Bronchial epithelial cell (primary cell): ENCODE data around the gene ITGA5. TPM values are rescaled to one million over a fixed set of nuclear protein-coding genes. Genes with fewer than 3 reads are reported as not detected.

ENCODE experiments used
- DNase-seq: peaks from one replicate; pipeline ENCODE4 v3.0.0-alpha.2; 2010; ENCODE audit warnings: low read depth
- FAIRE-seq: peaks from 2 replicates; lab custom pipeline; 2011; peaks lifted over from hg19 to GRCh38; lab: Jason Lieb, UNC
- H3K27me3 ChIP-seq: 2 replicates; pipeline ENCODE4 v1.5.1; 2011; ENCODE audit warnings: low read length; ENCODE audit not compliant: control insufficient read depth, insufficient read depth
- H3K36me3 ChIP-seq: 2 replicates; pipeline ENCODE4 v1.5.1; 2011; ENCODE audit warnings: low read length; ENCODE audit not compliant: control insufficient read depth, insufficient read depth
- H3K4me3 ChIP-seq: 2 replicates; pipeline ENCODE4 v1.5.1; 2011; ENCODE audit warnings: mild to moderate bottlenecking, low read depth, low read length, control low read depth
- total RNA-seq: library from RNA; depleted of rRNA; stranded (reverse); fragments of >200 nt; gene quantifications from 2 replicates; pipeline ENCODE4 v1.2.1, GENCODE V29; 2014
- TF ChIP-seq, protein P1 (sequence below): IDR thresholded peaks from 2 replicates; pipeline ENCODE4 v1.5.1; 2011; ENCODE audit warnings: mild to moderate bottlenecking, moderate library complexity, low read length, control low read depth, inconsistent platforms; ENCODE audit not compliant: insufficient read depth, severe bottlenecking

Gene ITGA5
- total RNA-seq, 1 donor from 2014 or later = 98.5 TPM

DNA sequence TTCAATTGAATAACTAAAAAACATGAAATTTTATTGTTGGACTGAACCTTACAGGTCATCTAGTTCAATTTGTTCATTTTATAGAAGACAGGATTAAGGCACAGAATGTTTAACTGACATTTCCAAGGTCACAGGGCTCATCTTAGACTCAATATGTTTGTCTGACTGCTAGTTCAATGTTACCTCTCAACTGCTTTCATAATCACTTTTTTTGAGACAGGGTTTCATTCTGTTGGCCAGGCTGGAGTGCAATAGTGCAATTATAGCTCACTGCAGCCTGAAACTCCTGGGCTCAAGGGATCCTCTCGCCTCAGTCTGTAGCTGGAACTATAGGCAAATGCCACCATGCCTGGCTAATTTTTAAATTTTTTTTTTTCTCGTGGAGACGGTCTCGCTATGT lies 24.4 kb upstream of the ITGA5 start:
- no peak for FAIRE-seq
- Histone ChIP-seq H3K27me3 (peaks cover 3% of the 10 kb centered on the region), H3K36me3 (no peaks in the 10 kb centered on the region), H3K4me3 (no peak overlapping the region)
- DNase-seq = no peak
- TF ChIP-seq, protein P1, sequence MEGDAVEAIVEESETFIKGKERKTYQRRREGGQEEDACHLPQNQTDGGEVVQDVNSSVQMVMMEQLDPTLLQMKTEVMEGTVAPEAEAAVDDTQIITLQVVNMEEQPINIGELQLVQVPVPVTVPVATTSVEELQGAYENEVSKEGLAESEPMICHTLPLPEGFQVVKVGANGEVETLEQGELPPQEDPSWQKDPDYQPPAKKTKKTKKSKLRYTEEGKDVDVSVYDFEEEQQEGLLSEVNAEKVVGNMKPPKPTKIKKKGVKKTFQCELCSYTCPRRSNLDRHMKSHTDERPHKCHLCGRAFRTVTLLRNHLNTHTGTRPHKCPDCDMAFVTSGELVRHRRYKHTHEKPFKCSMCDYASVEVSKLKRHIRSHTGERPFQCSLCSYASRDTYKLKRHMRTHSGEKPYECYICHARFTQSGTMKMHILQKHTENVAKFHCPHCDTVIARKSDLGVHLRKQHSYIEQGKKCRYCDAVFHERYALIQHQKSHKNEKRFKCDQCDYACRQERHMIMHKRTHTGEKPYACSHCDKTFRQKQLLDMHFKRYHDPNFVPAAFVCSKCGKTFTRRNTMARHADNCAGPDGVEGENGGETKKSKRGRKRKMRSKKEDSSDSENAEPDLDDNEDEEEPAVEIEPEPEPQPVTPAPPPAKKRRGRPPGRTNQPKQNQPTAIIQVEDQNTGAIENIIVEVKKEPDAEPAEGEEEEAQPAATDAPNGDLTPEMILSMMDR = no peak

DNA sequence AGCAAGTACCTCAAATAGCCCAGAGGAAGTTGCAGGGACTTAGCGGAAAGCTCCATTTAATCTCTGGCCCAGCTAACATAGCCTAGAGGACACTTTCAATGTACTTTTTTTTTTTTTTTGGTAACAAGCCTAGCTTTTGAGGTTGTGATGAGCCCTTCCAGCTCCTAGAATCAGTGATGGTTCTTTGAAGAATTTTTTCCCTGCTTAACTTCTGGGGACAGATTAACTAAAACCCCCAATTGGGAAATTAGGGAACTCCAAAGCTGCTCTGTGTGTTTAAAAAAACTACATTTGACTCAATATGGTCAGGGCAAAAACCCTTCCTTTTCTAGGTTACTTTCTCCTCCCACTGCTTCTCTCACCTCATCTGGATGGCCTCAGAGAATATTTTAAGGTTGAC lies 23.9 kb upstream of the ITGA5 start:
- TF ChIP-seq, protein P1 = no peak
- FAIRE-seq (no peak), DNase-seq (no peak)
- H3K36me3 ChIP-seq = no peaks in the 10 kb centered on the region
- H3K27me3 ChIP-seq = peaks cover 3% of the 10 kb centered on the region
- no peak overlapping the region for H3K4me3 ChIP-seq

DNA sequence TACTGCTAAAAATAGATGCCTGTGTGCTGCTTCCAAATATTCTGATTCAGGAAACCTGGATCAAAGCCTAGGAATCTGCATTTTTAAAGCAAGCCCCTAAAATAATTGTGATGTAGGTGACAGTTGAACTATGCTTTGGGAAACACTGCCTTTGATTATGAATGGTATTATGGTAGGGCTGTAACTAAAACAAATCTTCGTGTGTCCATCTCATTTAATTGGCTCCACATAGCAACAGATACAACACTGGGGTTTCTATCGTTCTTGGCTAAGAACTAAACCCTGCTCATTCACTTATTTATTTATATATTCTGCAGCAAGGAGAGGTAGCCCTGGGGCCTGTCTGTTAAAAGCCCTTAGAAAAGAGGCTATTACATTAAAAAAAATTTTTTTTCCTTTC lies 23.0 kb upstream of the ITGA5 start:
- Histone ChIP-seq H3K36me3 (no peaks in the 10 kb centered on the region), H3K4me3 (no peak overlapping the region), H3K27me3 (peaks cover 3% of the 10 kb centered on the region)
- DNase-seq (no peak), FAIRE-seq (no peak)
- TF ChIP-seq, protein P1 = no peak

DNA sequence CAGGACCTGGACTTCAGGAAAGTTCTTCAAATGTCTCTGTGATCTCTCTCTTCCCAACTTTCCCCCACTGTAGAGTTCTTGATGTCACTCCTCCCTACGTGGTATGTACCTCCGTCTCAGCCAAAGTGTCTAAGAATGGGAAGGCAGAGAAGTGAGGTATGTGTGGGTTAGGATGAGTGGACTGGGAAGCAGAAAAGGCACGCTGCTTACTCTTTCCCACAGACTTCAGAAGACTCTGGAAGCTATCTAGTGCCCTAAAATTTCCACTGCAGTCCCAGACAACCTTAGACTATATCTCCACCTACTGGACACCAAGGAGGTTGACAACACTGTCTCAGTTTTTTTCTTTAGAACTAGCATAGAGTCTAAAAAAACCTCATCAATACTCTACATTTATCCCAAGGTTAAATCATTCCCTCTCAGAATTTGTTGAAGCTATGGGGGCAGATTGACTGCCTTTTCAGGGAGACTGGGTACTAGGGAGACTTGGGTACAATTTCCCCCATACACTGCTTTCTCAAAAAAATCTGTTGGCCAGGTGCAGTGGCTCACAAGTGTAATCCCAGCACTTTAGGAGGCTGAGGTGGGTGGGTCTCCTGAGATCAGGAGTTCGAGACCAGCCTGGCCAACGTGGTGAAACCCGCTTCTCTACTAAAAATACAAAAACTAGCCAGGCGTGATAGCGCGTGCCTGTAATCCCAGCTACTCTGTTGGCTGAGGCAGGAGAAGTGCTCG lies 20.6 kb upstream of the ITGA5 start:
- no peaks in the 10 kb centered on the region for H3K36me3 ChIP-seq
- H3K4me3 ChIP-seq = no peak overlapping the region
- FAIRE-seq = no peak
- TF ChIP-seq, protein P1 = peak; percentile 73
- peak; percentile 66 for DNase-seq
- peaks cover 3% of the 10 kb centered on the region for H3K27me3 ChIP-seq

DNA sequence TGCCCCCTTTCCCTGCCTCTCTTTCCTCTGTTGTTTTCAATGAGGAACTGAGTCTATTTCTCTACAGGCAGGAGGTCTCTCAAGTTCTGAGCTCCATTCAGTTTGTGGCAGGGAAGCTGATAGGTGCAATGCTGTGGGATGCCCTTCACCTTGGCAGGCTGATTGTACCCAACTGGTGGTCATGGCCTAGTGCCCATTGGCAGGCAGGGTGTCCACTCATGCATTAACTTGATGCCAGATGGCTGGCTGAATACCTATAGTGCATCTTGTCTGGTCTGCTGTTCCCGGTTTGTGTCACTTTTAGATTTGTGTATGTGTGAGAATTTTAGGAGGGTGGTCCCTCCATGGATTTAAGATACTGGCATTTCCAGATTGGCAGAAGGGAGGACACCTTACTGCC lies 20.0 kb upstream of the ITGA5 start:
- TF ChIP-seq, protein P1 = no peak
- Histone ChIP-seq H3K36me3 (no peaks in the 10 kb centered on the region), H3K27me3 (peaks cover 3% of the 10 kb centered on the region), H3K4me3 (no peak overlapping the region)
- no peak for FAIRE-seq
- no peak for DNase-seq

DNA sequence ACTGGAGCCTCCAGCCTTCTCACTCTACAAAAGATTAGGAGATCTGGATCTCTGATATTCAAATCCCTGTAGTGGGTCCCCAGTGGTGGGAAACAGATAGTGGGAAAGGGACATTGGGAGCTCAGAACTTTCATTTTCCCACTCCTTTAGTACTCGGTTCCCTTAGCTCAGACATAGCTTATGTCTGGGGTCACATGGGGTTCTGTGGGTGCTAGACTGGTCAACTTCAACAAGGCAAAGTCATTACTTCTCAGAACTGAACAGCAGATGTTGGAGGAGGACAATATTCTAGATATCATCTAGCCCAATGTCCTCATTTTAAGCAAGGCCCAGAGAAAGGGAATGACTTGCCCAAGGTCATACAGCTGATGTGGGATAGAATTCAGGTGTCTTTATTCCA lies 19.5 kb upstream of the ITGA5 start:
- H3K4me3 ChIP-seq = no peak overlapping the region
- TF ChIP-seq, protein P1 = no peak
- H3K27me3 ChIP-seq = peaks cover 3% of the 10 kb centered on the region
- H3K36me3 ChIP-seq = no peaks in the 10 kb centered on the region
- DNase-seq (no peak), FAIRE-seq (no peak)
